Astrocyte (in vitro differentiated cells and primary cell): Measurements from ENCODE around the gene RRBP1. TPM values are rescaled to one million over a fixed set of nuclear protein-coding genes. Genes with fewer than 3 reads are reported as not detected.

Source experiments
- DNase-seq: peaks from one replicate; pipeline ENCODE4 v3.0.0-alpha.2; 2010; ENCODE audit warnings: low read depth
- FAIRE-seq: peaks from 2 replicates; lab custom pipeline; 2011; peaks lifted over from hg19 to GRCh38; lab: Jason Lieb, UNC
- H2AFZ ChIP-seq: 2 replicates; pipeline ENCODE4 v1.6.0; 2012; ENCODE audit warnings: low read depth, low read length, inconsistent platforms
- H3K27ac ChIP-seq: 2 replicates; pipeline ENCODE4 v1.5.1; 2011; ENCODE audit warnings: low read depth, low read length, inconsistent platforms
- H3K27me3 ChIP-seq: 2 replicates; pipeline ENCODE4 v1.6.0; 2011; ENCODE audit warnings: low read length, inconsistent platforms; ENCODE audit not compliant: insufficient read depth
- H3K36me3 ChIP-seq: 2 replicates; pipeline ENCODE4 v1.5.1; 2011; ENCODE audit warnings: low read length, inconsistent platforms; ENCODE audit not compliant: insufficient read depth
- H3K4me1 ChIP-seq: 2 replicates; pipeline ENCODE4 v1.5.1; 2011; ENCODE audit warnings: low read length, inconsistent platforms; ENCODE audit not compliant: insufficient read depth
- H3K4me2 ChIP-seq: 2 replicates; pipeline ENCODE4 v1.6.0; 2012; ENCODE audit warnings: low read length, inconsistent platforms
- H3K4me3 ChIP-seq: 2 replicates; pipeline ENCODE4 v1.5.1; 2011; ENCODE audit warnings: low read depth, mild to moderate bottlenecking, low read length, inconsistent platforms; ENCODE audit not compliant: insufficient read depth
- H3K79me2 ChIP-seq: 2 replicates; pipeline ENCODE4 v1.6.0; 2012; ENCODE audit warnings: mild to moderate bottlenecking, low read length, inconsistent platforms; ENCODE audit not compliant: insufficient read depth
- H3K9ac ChIP-seq: 2 replicates; pipeline ENCODE4 v1.6.0; 2012; ENCODE audit warnings: mild to moderate bottlenecking, low read length, inconsistent platforms
- H3K9me3 ChIP-seq: 2 replicates; pipeline ENCODE4 v1.5.1; 2012; ENCODE audit warnings: low read depth, mild to moderate bottlenecking, low read length, inconsistent platforms; ENCODE audit not compliant: insufficient read depth
- H4K20me1 ChIP-seq: 2 replicates; pipeline ENCODE4 v1.6.0; 2012; ENCODE audit warnings: low read length, inconsistent platforms; ENCODE audit not compliant: insufficient read depth
- H3K27ac Mint-ChIP-seq: one replicate; pipeline ENCODE4 v1.8.0; 2021; ENCODE audit warnings: mild to moderate bottlenecking, mixed read lengths; ENCODE audit not compliant: unreplicated experiment
- H3K27me3 Mint-ChIP-seq: one replicate; pipeline ENCODE4 v1.8.0; 2021; ENCODE audit warnings: low read depth, mixed read lengths; ENCODE audit not compliant: unreplicated experiment
- H3K36me3 Mint-ChIP-seq: one replicate; pipeline ENCODE4 v1.8.0; 2021; ENCODE audit warnings: low read depth, mixed read lengths; ENCODE audit not compliant: unreplicated experiment
- H3K4me1 Mint-ChIP-seq: one replicate; pipeline ENCODE4 v1.8.0; 2021; ENCODE audit warnings: low read depth, mixed read lengths; ENCODE audit not compliant: unreplicated experiment
- H3K4me3 Mint-ChIP-seq: one replicate; pipeline ENCODE4 v1.8.0; 2021; ENCODE audit warnings: mild to moderate bottlenecking, moderate library complexity, mixed read lengths; ENCODE audit not compliant: unreplicated experiment
- H3K9me3 Mint-ChIP-seq: one replicate; pipeline ENCODE4 v1.8.0; 2021; ENCODE audit warnings: mild to moderate bottlenecking, mixed read lengths; ENCODE audit not compliant: unreplicated experiment
- EZH2 ChIP-seq: IDR thresholded peaks from 2 replicates; pipeline ENCODE4 v1.6.1; 2012; ENCODE audit warnings: mild to moderate bottlenecking, low read length, inconsistent platforms; ENCODE audit not compliant: insufficient read depth
- total RNA-seq: library from RNA; stranded (reverse); gene quantifications from 2 replicates; pipeline ENCODE4 v1.2.1, GENCODE V29; 2021
- TF ChIP-seq, protein P1 (sequence below): IDR thresholded peaks from 2 replicates; pipeline ENCODE4 v1.5.1; 2011; ENCODE audit warnings: low read depth, mild to moderate bottlenecking, inconsistent platforms, low read length, moderate library complexity; ENCODE audit not compliant: insufficient read depth

Gene RRBP1
- total RNA-seq, 1 donor from 2014 or later = 347 TPM

DNA sequence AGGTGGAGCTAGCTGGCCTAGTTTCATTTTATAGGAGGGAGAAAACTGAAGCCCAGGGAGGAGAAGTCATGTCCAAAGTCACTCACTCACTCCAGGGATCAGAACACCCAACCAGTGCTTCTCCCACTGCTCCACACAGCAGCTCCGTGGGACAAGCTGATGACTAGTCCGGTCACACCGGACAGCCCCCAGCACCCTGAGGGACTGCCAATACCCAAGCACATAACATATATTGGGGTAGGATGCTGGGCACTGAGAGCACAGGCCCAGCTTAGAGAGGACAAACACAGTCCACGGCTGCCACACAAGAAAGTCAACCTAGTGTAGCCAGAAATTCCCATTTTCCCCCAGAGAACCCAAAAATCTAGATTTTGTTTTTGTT is 5.7 kb downstream of the RRBP1 start:
- peaks cover 96% of the 10 kb centered on the region for H4K20me1 ChIP-seq

DNA sequence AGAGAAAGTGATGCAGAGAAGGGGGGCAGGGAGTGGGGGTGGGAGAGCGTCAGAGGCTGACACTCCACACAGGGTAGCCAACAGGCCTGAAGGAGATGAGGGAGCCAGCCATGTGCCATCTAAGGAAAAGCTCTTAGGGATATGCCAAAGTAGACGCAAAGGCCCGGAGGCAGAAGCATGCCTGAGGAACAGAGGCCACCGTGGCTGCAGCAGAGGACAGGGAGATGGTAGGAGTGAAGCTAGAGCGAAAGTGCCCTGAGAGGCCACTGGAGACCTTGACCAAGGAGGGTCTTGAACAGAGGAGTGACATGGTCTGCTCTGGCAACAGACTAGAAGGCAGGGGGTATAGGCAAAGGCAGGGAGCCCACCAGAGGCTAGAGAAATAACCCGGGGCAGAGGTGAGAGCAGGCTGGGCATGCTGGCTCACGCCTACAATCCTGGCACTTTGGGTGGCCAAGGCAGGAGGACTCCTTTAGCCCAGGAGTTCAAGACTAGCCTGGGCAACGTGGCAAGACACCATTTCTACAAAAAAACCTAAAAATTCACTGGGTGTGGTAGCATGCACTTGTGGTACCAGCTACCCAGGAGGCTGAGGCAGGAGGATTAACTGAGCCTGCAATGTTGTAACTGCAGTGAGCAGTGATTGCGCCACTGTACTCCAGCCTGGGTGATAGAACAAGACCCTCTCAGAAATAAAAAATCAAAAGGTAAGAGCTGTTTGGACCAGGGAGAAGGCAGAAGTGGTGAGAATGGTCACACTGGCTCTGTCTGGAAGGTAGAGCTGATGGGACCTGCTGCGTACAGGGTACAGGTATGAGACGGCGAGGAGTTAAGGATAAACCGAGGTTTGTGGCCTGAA is 6.3 kb downstream of the RRBP1 start:
- Mint-ChIP-seq H3K4me1 (peaks cover 55% of the 10 kb centered on the region), H3K36me3 (peaks cover 23% of the 10 kb centered on the region), H3K9me3 (no peaks in the 10 kb centered on the region), H3K4me3 (peak overlapping the region; percentile 61), H3K27me3 (no peaks in the 10 kb centered on the region), H3K27ac (no peak overlapping the region)
- Histone ChIP-seq H3K9me3 (no peaks in the 10 kb centered on the region), H3K4me1 (peaks cover 18% of the 10 kb centered on the region), H3K9ac (no peak overlapping the region), H3K4me2 (no peak overlapping the region), H3K79me2 (peaks cover 100% of the 10 kb centered on the region), H2AFZ (no peak overlapping the region), H3K4me3 (no peak overlapping the region), H4K20me1 (peaks cover 100% of the 10 kb centered on the region), H3K36me3 (peaks cover 65% of the 10 kb centered on the region), H3K27me3 (no peaks in the 10 kb centered on the region), H3K27ac (no peak overlapping the region)
- TF ChIP-seq EZH2 = no peak
- TF ChIP-seq, protein P1, sequence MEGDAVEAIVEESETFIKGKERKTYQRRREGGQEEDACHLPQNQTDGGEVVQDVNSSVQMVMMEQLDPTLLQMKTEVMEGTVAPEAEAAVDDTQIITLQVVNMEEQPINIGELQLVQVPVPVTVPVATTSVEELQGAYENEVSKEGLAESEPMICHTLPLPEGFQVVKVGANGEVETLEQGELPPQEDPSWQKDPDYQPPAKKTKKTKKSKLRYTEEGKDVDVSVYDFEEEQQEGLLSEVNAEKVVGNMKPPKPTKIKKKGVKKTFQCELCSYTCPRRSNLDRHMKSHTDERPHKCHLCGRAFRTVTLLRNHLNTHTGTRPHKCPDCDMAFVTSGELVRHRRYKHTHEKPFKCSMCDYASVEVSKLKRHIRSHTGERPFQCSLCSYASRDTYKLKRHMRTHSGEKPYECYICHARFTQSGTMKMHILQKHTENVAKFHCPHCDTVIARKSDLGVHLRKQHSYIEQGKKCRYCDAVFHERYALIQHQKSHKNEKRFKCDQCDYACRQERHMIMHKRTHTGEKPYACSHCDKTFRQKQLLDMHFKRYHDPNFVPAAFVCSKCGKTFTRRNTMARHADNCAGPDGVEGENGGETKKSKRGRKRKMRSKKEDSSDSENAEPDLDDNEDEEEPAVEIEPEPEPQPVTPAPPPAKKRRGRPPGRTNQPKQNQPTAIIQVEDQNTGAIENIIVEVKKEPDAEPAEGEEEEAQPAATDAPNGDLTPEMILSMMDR = no peak
- no peak for DNase-seq
- FAIRE-seq = no peak

More for the DNA sequence above, 5.7 kb downstream of the RRBP1 start:
- no peak overlapping the region for H3K4me3 ChIP-seq
- H3K9me3 ChIP-seq = no peaks in the 10 kb centered on the region
- peaks cover 99% of the 10 kb centered on the region for H3K79me2 ChIP-seq
- H3K27ac Mint-ChIP-seq = no peak overlapping the region
- no peak overlapping the region for H2AFZ ChIP-seq
- peaks cover 23% of the 10 kb centered on the region for H3K36me3 Mint-ChIP-seq
- H3K9me3 Mint-ChIP-seq = no peaks in the 10 kb centered on the region
- no peaks in the 10 kb centered on the region for H3K27me3 ChIP-seq
- no peaks in the 10 kb centered on the region for H3K27me3 Mint-ChIP-seq
- no peak overlapping the region for H3K4me2 ChIP-seq
- no peak for TF ChIP-seq EZH2
- TF ChIP-seq, protein P1 = no peak
- no peak for DNase-seq
- peak overlapping the region; percentile 61 for H3K4me3 Mint-ChIP-seq
- peak overlapping the region; percentile 25 for H3K27ac ChIP-seq
- H3K4me1 Mint-ChIP-seq = peaks cover 55% of the 10 kb centered on the region
- no peak overlapping the region for H3K9ac ChIP-seq
- FAIRE-seq = no peak
- peaks cover 18% of the 10 kb centered on the region for H3K4me1 ChIP-seq
- peaks cover 61% of the 10 kb centered on the region for H3K36me3 ChIP-seq
